MCF 10A (cell line): ENCODE data around the gene ZNF283. TPM values are rescaled to one million over a fixed set of nuclear protein-coding genes. Genes with fewer than 3 reads are reported as not detected.
"Not testable (repeated sequence)": the region's sequence is repeated elsewhere in the genome, so short reads cannot be mapped to it uniquely, and the experiment has no call there.

Experiments
- BruUV-seq: library from RNA; stranded (reverse); fragments of 400-500 nt; replicated peaks from 2 replicates; lab custom pipeline; 2021; lab: Mats Ljungman, UMichigan
- CTCF ChIA-PET: fragments of 300-600 bp; sonication (Branson Sonifier 250); formaldehyde crosslinking; extraction: SDS; loops from one replicate; lab custom pipeline; 2021; ENCODE audit warnings: antibody characterized with exemption, inconsistent platforms; lab: Yijun Ruan, JAX
- POLR2A ChIA-PET: fragments of 300-600, 350-650 bp; sonication (Branson Sonifier 250); formaldehyde crosslinking; extraction: SDS; loops from one replicate; lab custom pipeline; 2020; ENCODE audit warnings: antibody characterized with exemption, inconsistent platforms; lab: Yijun Ruan, JAX
- DNase-seq: peaks from one replicate; pipeline ENCODE4 v3.0.0-alpha.2; 2018; ENCODE audit not compliant: unreplicated experiment
- H3K27ac Mint-ChIP-seq: one replicate; pipeline ENCODE4 v1.8.0; 2022; ENCODE audit warnings: mild to moderate bottlenecking, low read depth, mixed read lengths; ENCODE audit not compliant: unreplicated experiment
- H3K27me3 Mint-ChIP-seq: one replicate; pipeline ENCODE4 v1.8.0; 2022; ENCODE audit warnings: mixed read lengths; ENCODE audit not compliant: insufficient read depth, unreplicated experiment
- H3K36me3 Mint-ChIP-seq: one replicate; pipeline ENCODE4 v1.8.0; 2022; ENCODE audit warnings: mild to moderate bottlenecking, moderate library complexity, mixed read lengths; ENCODE audit not compliant: insufficient read depth, unreplicated experiment
- H3K4me1 Mint-ChIP-seq: one replicate; pipeline ENCODE4 v1.8.0; 2022; ENCODE audit warnings: mixed read lengths; ENCODE audit not compliant: insufficient read depth, unreplicated experiment
- H3K4me3 Mint-ChIP-seq: one replicate; pipeline ENCODE4 v1.8.0; 2022; ENCODE audit warnings: mild to moderate bottlenecking, moderate library complexity, mixed read lengths; ENCODE audit not compliant: unreplicated experiment
- H3K9me3 Mint-ChIP-seq: one replicate; pipeline ENCODE4 v1.8.0; 2022; ENCODE audit warnings: mixed read lengths; ENCODE audit not compliant: unreplicated experiment
- intact Hi-C: fragments of 100-400 bp; cut with micrococcal nuclease; formaldehyde crosslinking; loops from 2 replicates; pipeline ENCODE4 v1.14.1; 2022
- total RNA-seq: library from RNA; stranded (reverse); gene quantifications from 2 replicates; pipeline ENCODE4 v1.2.3, GENCODE V29; 2022
- TF ChIP-seq, protein P1 (sequence below): fragments of 200-600 bp; IDR thresholded peaks from one replicate; pipeline ENCODE4 v1.8.0; 2022; ENCODE audit warnings: antibody characterized with exemption, mild to moderate bottlenecking; ENCODE audit not compliant: unreplicated experiment

Gene ZNF283
- total RNA-seq, 1 experiment from 2014 or later = 15.4 TPM

DNA sequence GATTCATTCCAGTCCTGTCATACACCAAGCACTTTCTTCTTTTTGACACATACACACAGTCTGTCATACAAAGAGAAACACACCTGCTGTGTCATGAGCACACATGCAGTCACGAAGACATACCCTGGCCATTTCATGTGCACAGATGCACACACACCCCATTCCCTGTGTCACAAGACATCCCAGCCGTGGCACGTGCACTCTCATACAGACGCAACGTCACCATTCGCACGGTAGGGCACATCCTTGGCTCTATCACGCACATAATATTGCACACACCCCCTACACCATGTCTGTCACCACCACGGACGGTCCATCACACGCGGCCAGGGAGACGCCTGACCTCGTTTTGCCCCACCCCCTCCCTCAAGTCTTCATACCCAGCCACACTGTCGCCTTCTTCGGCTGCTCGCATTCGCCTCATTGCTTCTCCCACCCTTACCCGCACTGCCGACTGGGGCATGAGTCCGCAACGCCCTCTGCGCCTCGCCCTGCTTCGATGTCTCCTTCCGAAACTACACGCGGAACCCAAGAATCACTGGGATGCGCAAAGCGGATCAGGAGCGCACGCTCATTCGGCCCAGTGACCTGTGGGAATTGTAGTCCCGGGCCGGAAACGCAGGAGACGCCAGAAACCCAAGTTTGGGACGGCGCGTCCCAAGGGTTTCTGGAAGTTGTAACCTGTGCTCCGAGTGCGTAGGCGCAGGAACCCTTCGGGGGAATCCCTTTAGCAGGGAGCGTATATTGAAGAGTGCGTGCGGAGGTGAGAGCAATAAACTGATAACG is 6.8 kb upstream of the ZNF283 start:
- intact Hi-C loops = no loop called here
- peak overlapping the region; percentile 74 for H3K4me3 Mint-ChIP-seq
- BruUV-seq = no TSS peak
- H3K9me3 Mint-ChIP-seq = peaks cover 5% of the 10 kb centered on the region
- peak overlapping the region; percentile 15 for H3K27ac Mint-ChIP-seq
- H3K27me3 Mint-ChIP-seq = no peaks in the 10 kb centered on the region
- H3K36me3 Mint-ChIP-seq = no peaks in the 10 kb centered on the region
- POLR2A ChIA-PET = no interaction called here
- no peak for DNase-seq
- CTCF ChIA-PET = interaction anchor here (1.0 to 2.8 kb wide), 3 partner anchors 10 to 374 kb away, joined by 3 to 16 read pairs (median 4); no protein-coding TSS in a partner anchor
- peaks cover 7% of the 10 kb centered on the region for H3K4me1 Mint-ChIP-seq
- TF ChIP-seq, protein P1, sequence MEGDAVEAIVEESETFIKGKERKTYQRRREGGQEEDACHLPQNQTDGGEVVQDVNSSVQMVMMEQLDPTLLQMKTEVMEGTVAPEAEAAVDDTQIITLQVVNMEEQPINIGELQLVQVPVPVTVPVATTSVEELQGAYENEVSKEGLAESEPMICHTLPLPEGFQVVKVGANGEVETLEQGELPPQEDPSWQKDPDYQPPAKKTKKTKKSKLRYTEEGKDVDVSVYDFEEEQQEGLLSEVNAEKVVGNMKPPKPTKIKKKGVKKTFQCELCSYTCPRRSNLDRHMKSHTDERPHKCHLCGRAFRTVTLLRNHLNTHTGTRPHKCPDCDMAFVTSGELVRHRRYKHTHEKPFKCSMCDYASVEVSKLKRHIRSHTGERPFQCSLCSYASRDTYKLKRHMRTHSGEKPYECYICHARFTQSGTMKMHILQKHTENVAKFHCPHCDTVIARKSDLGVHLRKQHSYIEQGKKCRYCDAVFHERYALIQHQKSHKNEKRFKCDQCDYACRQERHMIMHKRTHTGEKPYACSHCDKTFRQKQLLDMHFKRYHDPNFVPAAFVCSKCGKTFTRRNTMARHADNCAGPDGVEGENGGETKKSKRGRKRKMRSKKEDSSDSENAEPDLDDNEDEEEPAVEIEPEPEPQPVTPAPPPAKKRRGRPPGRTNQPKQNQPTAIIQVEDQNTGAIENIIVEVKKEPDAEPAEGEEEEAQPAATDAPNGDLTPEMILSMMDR = no peak

DNA sequence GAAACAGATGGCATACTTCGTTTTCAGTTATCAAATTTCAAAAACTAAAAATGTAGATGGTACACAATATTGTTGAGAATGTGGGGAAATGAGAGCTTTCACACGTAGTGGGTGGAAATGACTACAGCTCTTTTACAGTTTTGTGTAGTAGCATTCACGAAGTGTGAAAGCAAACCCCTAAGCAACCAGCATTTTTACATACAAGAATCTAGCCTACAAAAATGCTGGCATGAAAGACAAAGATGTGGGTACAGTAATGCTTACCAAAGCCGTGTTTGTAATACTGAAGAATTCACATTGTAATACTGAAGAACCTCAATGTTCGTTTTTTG is 6.3 kb upstream of the ZNF283 start:
- no TSS peak for BruUV-seq
- no peak for DNase-seq
- H3K4me3 Mint-ChIP-seq = peak overlapping the region; percentile 74
- intact Hi-C loops = no loop called here
- POLR2A ChIA-PET = no interaction called here
- H3K27me3 Mint-ChIP-seq = no peaks in the 10 kb centered on the region
- peaks cover 8% of the 10 kb centered on the region for H3K9me3 Mint-ChIP-seq
- TF ChIP-seq, protein P1 = no peak
- H3K36me3 Mint-ChIP-seq = no peaks in the 10 kb centered on the region
- H3K27ac Mint-ChIP-seq = peak overlapping the region; percentile 15
- CTCF ChIA-PET = interaction anchor here (0.7 to 1.2 kb wide), 3 partner anchors 11 to 389 kb away, joined by 3 to 5 read pairs (median 4); partner anchors contain the start of gene ZNF45
- H3K4me1 Mint-ChIP-seq = peaks cover 7% of the 10 kb centered on the region

DNA sequence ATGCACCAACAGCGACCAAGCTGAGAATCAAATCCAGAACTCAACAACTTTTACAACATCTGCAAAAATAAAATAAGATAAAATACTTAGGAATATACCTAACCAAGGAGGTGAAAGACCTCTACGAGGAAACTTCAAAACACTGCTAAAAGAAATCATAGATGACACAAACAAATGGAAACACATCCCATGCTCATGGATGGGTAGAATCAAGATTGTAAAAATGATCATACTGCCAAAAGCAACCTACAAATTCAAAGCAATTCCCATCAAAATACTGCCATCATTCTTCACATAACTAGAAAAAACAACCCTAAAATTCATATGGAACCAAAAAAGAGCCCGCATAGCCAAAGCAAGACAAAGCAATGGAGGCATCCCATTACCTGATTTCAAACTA is 3.3 kb upstream of the ZNF283 start:
- DNase-seq, BruUV-seq, CTCF ChIA-PET, H3K27me3 Mint-ChIP-seq, H3K4me3 Mint-ChIP-seq, intact Hi-C loops, H3K9me3 Mint-ChIP-seq, H3K27ac Mint-ChIP-seq, H3K4me1 Mint-ChIP-seq: not testable (repeated sequence)
- POLR2A ChIA-PET = interaction anchor here (0.7 kb wide), 1 partner anchor 30 kb away, joined by 3 read pairs; no protein-coding TSS in a partner anchor
- peaks cover 12% of the 10 kb centered on the region for H3K36me3 Mint-ChIP-seq

DNA sequence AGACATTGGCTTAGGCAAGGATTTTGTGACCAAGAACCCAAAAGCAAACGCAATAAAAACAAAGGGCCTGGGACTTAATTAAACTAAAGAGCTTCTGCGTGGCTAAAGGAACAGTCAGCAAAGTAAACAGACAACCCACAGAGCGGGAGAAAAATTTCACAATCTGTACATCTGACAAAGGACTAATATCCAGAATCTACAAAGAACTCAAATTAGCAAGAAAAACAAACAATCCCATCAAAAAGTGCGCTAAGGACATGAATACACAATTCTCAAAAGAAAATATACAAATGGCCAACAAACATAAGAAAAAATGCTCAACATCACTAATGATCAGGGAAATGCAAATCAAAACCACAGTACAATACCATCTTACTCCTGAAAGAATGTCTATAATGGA is 2.5 kb upstream of the ZNF283 start:
- H3K4me3 Mint-ChIP-seq, H3K27me3 Mint-ChIP-seq, BruUV-seq, H3K4me1 Mint-ChIP-seq, intact Hi-C loops, H3K9me3 Mint-ChIP-seq, H3K27ac Mint-ChIP-seq, POLR2A ChIA-PET, CTCF ChIA-PET: not testable (repeated sequence)
- DNase-seq = peak; percentile 35
- peaks cover 16% of the 10 kb centered on the region for H3K36me3 Mint-ChIP-seq

DNA sequence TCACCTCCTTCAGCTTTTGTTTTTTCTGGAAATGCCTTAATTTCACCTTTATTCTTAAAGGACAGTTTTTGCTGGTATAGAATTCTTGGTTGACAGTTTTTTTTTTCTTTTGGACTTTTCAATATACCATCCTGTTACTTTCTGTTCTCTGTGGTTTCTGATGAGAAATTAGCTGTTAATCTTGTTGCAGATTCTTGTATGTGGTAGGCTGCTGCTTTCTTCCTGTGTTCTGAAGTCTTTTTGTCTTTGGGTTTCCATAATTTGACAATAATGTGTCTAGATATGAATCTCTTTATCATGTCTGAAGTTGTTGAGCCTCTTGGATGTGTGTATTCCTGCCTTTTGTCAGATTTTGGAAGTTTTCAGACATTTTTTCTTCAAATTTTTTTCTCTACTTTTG is 12.0 kb downstream of the ZNF283 start:
- no peak for DNase-seq
- H3K36me3 Mint-ChIP-seq = peaks cover 92% of the 10 kb centered on the region
- H3K4me1 Mint-ChIP-seq = no peaks in the 10 kb centered on the region
- ChIA-PET POLR2A (interaction anchor here (0.9 to 1.3 kb wide), 3 partner anchors 9 to 466 kb away, joined by 3 to 5 read pairs (median 4); partner anchors contain the start of genes ZNF235 and ZNF283), CTCF (no interaction called here)
- peaks cover 16% of the 10 kb centered on the region for H3K9me3 Mint-ChIP-seq
- H3K4me3 Mint-ChIP-seq = no peak overlapping the region
- no TSS peak for BruUV-seq
- TF ChIP-seq, protein P1 = no peak
- H3K27ac Mint-ChIP-seq = no peak overlapping the region
- H3K27me3 Mint-ChIP-seq = no peaks in the 10 kb centered on the region
- intact Hi-C loops = no loop called here
